GM21723 (cell line): ENCODE data around the gene ARHGDIB.

ENCODE experiments used
- ATAC-seq: cut with Tn5 transposase; IDR thresholded peaks from one replicate; pipeline ENCODE4 v1.9.1; 2021; ENCODE audit warnings: mild to moderate bottlenecking, moderate library complexity; ENCODE audit not compliant: unreplicated experiment

ARHGDIB gene

DNA sequence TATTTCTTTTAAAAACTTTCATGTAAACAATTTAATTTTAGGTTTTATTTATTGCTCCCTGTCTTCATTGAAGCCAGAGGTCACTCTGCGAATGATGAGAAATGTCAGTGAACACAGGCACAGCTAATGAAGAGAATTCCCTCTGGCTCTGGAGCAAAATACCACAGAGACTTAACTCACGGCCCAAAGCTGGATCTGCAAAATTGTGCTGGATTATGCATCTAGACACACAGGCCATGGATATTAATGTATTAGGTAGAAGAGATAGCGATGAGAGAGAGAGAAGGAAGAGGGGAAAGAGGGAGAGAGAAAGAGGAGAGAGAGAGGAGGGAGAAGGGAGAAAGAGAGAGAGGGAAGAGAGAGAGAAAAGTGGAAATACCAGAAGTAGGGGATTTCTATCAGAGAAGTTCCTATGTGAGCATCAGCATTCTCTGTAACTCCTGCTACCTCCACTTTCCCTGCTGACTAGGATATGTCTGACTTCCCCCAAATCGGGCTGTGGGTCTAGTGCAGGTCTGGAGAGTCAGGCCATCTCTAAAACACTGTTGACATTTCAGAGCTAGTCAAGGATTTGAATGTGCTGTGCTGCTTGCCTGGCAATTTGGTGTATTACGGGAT, 3.7 kb downstream of the ARHGDIB start:
- ATAC-seq: no peak

DNA sequence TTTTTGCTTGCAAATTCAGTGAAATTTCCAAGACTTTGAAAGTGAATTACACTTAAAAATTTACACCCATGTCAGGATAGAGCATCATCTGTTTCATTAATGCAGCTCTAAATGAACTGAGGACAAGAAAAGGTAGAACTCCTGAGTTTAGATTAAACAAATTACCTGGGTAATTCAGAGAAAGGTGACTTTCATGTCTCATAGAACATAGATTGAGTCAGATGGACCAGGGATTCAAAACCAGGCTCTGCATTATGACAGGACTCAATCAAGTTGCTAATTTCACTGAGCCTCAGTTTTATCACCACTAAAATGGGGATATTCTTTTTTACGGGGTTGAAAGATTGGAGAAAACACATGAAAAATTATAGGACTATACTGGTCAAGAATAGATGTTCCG, 4.5 kb downstream of the ARHGDIB start:
- ATAC-seq: no peak

- ATAC-seq: peak; percentile 33
Observed at GRCh38 chr12:14956024-14956891, 5.1 kb downstream of the ARHGDIB start.

DNA sequence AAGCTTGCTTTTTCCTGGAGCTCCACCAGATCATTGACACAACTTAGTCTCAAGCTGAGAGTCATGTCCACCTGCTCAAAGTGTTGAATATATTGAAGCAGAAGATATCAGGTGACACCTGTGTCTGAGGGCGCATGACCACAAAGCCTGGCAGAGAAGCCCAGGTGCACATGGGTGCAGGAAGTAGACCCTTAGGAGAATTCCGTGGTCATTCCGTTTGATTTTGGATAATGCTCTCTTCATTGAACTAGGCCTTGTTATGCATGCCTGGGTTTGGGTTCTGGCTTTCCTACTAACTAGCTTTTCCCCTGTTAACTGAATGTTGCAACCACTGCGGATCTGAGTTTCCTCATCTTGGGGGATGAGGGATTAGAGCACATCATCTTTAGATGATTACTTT, 7.1 kb downstream of the ARHGDIB start:
- no peak for ATAC-seq

DNA sequence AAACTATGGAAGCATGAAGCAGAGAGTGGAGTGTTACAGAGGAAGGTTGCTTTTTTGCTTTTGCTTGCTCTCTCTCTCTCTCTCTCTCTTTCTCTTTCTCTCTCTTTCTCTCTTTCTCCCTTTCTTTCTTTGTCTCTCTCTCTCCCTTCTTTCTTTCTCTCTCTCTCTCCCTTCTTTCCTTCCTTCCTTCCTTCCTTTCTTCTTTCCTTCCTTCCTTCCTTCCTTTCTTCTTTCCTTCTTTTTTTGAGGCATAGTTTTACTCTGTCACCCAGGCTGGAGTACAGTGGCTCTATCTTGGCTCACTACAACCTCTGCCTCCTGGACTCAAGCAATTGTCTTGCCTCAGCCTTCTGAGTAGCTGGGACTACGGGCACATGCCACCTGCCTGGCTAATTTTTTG, 7.6 kb downstream of the ARHGDIB start:
- no peak for ATAC-seq

- peak; percentile 61 for ATAC-seq
Observed at GRCh38 chr12:14952299-14952921, 9.0 kb downstream of the ARHGDIB start.

DNA sequence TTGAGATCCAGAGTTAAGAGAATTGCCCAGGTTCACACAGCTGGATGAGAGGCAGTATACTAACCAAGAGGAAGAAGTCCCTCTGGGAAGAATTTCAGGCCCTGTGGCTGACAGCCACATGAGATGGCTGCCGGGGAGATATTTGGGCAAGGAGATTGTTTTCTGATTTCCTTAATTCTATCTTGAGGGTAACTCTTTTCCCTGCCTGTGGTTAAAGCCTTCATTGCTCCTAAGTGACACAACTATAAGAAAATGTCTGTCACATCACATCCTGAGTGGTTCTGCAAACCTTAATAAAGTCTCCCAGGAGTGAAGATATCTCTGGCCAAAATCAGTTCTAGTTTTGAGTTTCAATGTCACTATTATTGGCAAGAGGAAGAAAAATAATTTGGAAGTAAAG, 9.6 kb downstream of the ARHGDIB start:
- no peak for ATAC-seq

DNA sequence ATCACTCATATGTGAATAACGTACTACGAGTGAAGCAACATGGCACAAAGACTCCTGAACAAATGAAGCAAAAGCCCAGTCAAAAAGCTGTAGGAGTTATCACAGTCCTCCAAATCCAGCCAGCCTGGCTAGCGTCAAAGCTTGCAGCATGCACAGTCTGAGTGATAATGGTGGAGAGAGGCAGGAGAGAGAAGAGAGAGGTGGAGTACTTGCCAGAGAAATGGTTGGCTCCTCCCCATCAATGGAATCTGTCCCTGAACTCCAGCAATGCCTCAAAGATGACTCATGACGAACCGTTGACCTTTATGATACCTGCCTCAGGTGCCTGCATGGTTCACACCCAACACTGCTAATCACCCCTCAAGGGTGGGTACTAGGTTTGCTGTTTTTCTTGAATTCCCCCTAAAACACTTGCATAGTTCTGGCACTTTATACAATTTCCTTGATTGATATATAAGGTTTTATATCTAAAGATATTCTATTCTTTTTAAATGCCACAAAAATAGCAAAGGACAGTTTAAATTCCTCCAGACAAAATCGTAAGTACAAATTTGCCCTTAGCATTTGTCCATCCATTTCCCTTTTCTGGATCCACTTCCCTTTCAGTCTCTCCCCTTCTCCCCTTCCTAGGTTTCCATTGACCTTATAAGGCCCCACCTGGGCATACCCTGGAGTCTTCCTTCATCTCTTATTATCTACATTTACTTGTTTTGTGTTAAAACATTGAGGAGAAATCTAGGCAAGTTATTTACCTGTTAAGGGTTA, 10.2 kb downstream of the ARHGDIB start:
- no peak for ATAC-seq

DNA sequence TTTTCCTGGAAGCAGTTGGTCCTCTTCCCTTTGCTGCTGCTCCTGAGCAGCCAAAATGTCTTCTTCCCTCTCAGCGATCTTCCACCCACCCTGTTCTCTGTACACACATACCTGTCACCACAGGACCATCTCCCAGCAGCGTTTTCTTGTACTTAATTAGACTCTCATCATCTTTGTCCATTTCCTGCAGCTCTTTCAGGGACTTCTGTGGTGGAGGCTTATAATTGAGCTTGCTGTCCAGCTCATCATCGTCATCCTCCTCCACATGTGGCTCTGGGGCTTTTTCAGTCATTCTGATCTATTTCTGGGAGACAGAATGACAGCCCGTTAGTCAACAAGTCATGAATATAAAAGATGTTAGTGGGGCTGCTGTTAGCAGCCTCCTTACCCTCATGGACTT, 11.0 kb downstream of the ARHGDIB start:
- ATAC-seq: no peak

- no peak for ATAC-seq
Observed at GRCh38 chr12:14949631-14950030, 11.8 kb downstream of the ARHGDIB start.

DNA sequence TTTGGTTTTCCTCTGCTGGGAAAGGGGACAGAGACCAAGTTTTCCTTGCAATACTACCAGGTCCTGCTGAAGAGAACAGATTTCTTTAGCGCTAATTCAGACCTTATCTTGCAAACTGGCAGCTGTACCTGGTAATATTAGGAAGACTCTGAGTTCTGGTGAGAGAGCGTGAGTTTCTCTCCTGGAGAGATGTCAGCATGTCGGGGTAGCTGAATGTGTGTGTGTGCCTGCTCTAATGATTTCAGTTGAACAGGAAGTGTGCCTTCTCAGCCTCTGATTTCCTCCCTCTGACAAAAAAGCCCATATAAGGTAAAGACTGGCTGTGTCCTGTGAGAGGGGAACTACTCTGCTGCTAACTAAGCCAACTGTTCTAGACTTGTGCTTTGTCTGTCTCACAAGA, 12.7 kb downstream of the ARHGDIB start:
- peak; percentile 92 for ATAC-seq

- no peak for ATAC-seq
Observed at GRCh38 chr12:14946861-14947260, 14.5 kb downstream of the ARHGDIB start.

DNA sequence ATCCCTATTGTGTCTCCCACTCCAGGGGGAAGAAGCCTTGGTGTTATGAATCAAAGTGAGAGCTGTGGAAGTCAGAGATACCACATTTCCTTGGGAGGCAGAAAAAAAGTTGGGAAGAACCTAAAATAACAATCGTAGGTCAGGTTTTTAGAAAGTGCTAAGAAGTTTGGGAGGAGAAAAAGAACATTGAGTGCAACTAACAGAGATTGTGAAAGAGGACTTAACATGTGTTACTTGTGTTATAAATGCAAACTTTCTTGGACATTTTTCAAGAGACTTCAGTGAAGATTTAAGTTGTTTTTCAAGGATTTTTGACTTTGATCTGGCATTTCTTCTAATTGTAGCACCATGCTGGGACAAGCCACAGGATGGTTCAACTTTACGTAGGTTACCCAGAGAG, 15.2 kb downstream of the ARHGDIB start:
- no peak for ATAC-seq

DNA sequence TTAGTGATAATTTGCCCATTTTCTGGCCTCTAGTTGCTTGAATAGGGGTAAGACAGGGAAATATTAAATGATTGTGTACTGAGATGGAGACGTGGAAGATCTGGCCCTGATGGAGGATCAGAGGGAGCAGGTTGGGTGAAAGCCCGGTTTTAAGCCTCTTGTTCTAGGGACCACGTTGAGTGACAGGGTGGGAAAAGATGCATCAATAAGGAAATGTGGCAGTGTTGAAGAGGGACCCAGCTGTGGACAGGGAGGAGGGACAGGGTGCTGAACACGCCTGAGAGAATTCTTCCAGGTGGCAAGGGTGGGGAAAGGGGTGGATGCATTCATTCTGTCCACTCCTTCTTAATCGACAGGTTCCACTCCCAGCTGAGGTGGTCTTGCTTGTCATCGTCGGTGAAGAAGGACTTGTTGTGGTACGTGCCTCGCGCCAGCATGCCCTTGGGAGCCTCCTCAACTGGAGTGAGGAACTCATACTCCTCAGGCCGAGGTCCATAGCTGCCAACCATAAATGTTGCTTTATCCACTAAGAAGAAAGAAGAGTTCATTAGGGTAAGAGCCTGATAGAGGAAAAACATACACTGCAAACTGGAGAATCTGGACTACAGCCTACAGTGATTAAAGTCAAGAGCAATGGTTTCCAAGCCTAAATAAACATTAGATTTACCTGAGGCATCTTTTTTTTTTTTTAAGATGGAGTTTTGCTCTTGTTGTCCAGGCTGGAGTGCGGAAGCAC, 19.0 kb downstream of the ARHGDIB start:
- ATAC-seq: no peak

GRCh38 chr12:14941369-14941768, 20.0 kb downstream of the ARHGDIB start:
- ATAC-seq: no peak

- no peak for ATAC-seq
Observed at GRCh38 chr12:14938301-14938700, 23.1 kb downstream of the ARHGDIB start, which contains the start of gene ERP27. Gene ERP27, minus strand, starts transcription at chr12:14938537. Its CDS starts 29 bp downstream, at chr12:14938508.

GRCh38 chr12:14937689-14938088, 23.7 kb downstream of the ARHGDIB start:
- ATAC-seq: no peak

GRCh38 chr12:14937014-14937413, 24.4 kb downstream of the ARHGDIB start:
- ATAC-seq: no peak

DNA sequence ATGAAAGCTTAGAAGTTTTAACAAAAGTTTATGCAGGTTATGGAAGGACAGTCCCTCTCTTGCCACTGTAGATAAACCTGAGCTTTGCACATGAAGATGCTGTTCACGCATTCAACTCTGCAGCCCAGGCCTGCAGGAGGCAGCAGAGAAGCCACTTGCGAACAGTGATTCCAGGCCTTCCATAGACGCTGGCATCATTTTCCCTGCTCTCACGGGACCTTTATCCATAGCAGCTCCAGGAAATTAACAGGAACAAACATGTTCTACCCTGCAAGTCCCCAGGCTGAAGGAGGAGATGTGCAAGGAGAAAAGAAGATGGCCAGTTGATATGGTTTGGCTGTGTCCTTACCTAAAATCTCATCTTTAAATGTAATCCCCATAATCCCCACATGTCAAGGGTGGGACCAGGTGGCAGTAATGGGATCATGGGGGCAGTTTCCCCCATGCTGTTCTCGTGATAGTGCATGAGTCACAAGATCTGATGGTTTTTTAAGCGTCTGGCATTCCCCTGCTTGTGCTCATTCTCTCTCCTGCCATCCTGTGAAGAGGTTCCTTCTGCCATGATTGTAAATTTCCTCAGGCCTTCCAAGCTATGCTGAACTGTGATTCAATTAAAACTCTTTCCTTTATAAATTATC, 25.1 kb downstream of the ARHGDIB start:
- no peak for ATAC-seq

GRCh38 chr12:14935031-14935430, 26.4 kb downstream of the ARHGDIB start:
- ATAC-seq: no peak
